Posterior vena cava (tissue), 2 donors: ENCODE data around the gene HMGCS1. TPM values are rescaled to one million over a fixed set of nuclear protein-coding genes. Genes with fewer than 3 reads are reported as not detected.
A peak's percentile ranks its signal among the peaks of the same experiment; 100 is the strongest.
"Not testable (repeated sequence)": the region's sequence is repeated elsewhere in the genome, so short reads cannot be mapped to it uniquely, and the experiment has no call there.

Experiments
- DNase-seq: peaks from one replicate; pipeline ENCODE4 v3.0.0-alpha.2; 2020; ENCODE audit warnings: low spot score
- intact Hi-C, 2 donors: fragments of 100-400 bp; cut with DNase I; formaldehyde crosslinking; loops; one replicate each; pipeline versions ENCODE4 v1.14.1 to v1.14.2; 2022 to 2023
- long read RNA-seq, 2 donors: library from polyadenylated mRNA; unstranded; transcript quantifications; one replicate each; pipeline ENCODE4 v2.0.0, GENCODE V29; 2020 to 2021
- total RNA-seq, 2 donors: library from RNA; stranded (reverse); fragmentation: NEBNext Ultra II Directional; extraction: Animal tissue kit (Norgen Biotek cat#: 25700); gene quantifications; one replicate each; pipeline ENCODE4 v1.2.1, GENCODE V29; 2021
- donor health status: DM: yes; HTN: yes; CAD: no.
- donor health status: DM: yes; HTN: yes; CAD: no.

The HMGCS1 gene
- total RNA-seq = 10 to 100 TPM; 32.2 to 41.2 TPM
- long read RNA-seq, donor 1, partial matches to known transcripts = 0 of 4 reads
- long read RNA-seq, donor 1, other reads (novel, unspliced or antisense) = 4 of 4 reads
- long read RNA-seq, donor 2, partial matches to known transcripts = 2 of 4 reads
- long read RNA-seq, donor 2, other reads (novel, unspliced or antisense) = 2 of 4 reads

GRCh38 chr5:43313035-43313853 is at the start of gene HMGCS1:
HMGCS1 (minus strand) TSS chr5:43313412; CDS start chr5:43298965, 14,447 bp downstream.
- peak; percentile 99 for DNase-seq
- intact Hi-C loops = loop anchor here in 1 of 2 donors (10.0 kb wide), 2 partner anchors 188 to 202 kb away; partner anchors contain the start of genes C5orf34 and ZNF131

- intact Hi-C loops = no loop called here
- DNase-seq = no peak
Measured at GRCh38 chr5:43358726-43359125, 45.5 kb upstream of the HMGCS1 start.

- intact Hi-C loops = no loop called here
- DNase-seq = no peak
Measured at GRCh38 chr5:43358301-43358700, 45.1 kb upstream of the HMGCS1 start.

- intact Hi-C loops = no loop called here
- DNase-seq = no peak
Measured at GRCh38 chr5:43357878-43358281, 44.7 kb upstream of the HMGCS1 start.

- intact Hi-C loops = no loop called here
- DNase-seq = no peak
Measured at GRCh38 chr5:43357067-43357466, 43.9 kb upstream of the HMGCS1 start.

- no peak for DNase-seq
- intact Hi-C loops = no loop called here
Measured at GRCh38 chr5:43354774-43355173, 41.6 kb upstream of the HMGCS1 start.

GRCh38 chr5:43353668-43354067 is 40.5 kb upstream of the HMGCS1 start:
- intact Hi-C loops = no loop called here
- DNase-seq = no peak

- intact Hi-C loops = no loop called here
- DNase-seq = no peak
Measured at GRCh38 chr5:43352915-43353314, 39.7 kb upstream of the HMGCS1 start.

GRCh38 chr5:43352131-43352530 is 38.9 kb upstream of the HMGCS1 start:
- DNase-seq = no peak
- intact Hi-C loops = no loop called here

GRCh38 chr5:43348861-43349363 is 35.7 kb upstream of the HMGCS1 start:
- intact Hi-C loops = no loop called here

GRCh38 chr5:43348207-43348606 is 35.0 kb upstream of the HMGCS1 start:
- intact Hi-C loops = no loop called here
- no peak for DNase-seq

More at GRCh38 chr5:43348861-43349363, 35.7 kb upstream of the HMGCS1 start:
- no peak for DNase-seq

- intact Hi-C loops = no loop called here
- DNase-seq = no peak
Measured at GRCh38 chr5:43338862-43339261, 25.6 kb upstream of the HMGCS1 start.

GRCh38 chr5:43336159-43336558 is 22.9 kb upstream of the HMGCS1 start:
- intact Hi-C loops = no loop called here
- no peak for DNase-seq

GRCh38 chr5:43335681-43336080 is 22.5 kb upstream of the HMGCS1 start:
- no peak for DNase-seq
- intact Hi-C loops = no loop called here

- no peak for DNase-seq
- intact Hi-C loops = no loop called here
Measured at GRCh38 chr5:43332401-43332800, 19.2 kb upstream of the HMGCS1 start.

GRCh38 chr5:43325624-43326023 is 12.4 kb upstream of the HMGCS1 start:
- DNase-seq, intact Hi-C loops: not testable (repeated sequence)

- intact Hi-C loops, DNase-seq: not testable (repeated sequence)
Measured at GRCh38 chr5:43323488-43323887, 10.3 kb upstream of the HMGCS1 start.

- intact Hi-C loops = no loop called here
- no peak for DNase-seq
Measured at GRCh38 chr5:43320846-43321245, 7.6 kb upstream of the HMGCS1 start.

- DNase-seq = no peak
- intact Hi-C loops = loop anchor here (5.0 to 10.0 kb wide), 3 partner anchors 192 to 704 kb away; partner anchors contain the start of genes C5orf34 (in 1 of the 2) and ZNF131 (in 1 of the 2)
Measured at GRCh38 chr5:43316421-43316820, 3.2 kb upstream of the HMGCS1 start.

- intact Hi-C loops = loop anchor here (5.0 to 10.0 kb wide), 3 partner anchors 191 to 703 kb away; partner anchors contain the start of genes C5orf34 (in 1 of the 2) and ZNF131 (in 1 of the 2)
Measured at GRCh38 chr5:43315682-43316081, 2.5 kb upstream of the HMGCS1 start.

More at GRCh38 chr5:43315682-43316081, 2.5 kb upstream of the HMGCS1 start:
- DNase-seq = no peak
